Neural progenitor cell (in vitro differentiated cells): ENCODE results near the gene ZNF124. TPM values are rescaled to one million over a fixed set of nuclear protein-coding genes. Genes with fewer than 3 reads are reported as not detected.

Experiments used
- DNase-seq: peaks from one replicate; pipeline ENCODE4 v3.0.0-alpha.2; 2016; ENCODE audit warnings: low spot score
- H2AFZ ChIP-seq: fragments of 200-600 bp; sonication (generic); replicated peaks from 2 replicates; pipeline ENCODE4 v1.6.1; 2016; ENCODE audit warnings: antibody characterized with exemption
- H3F3A ChIP-seq: fragments of 200-600 bp; sonication (generic); 2 replicates; pipeline ENCODE4 v1.6.1; 2016; ENCODE audit warnings: antibody characterized with exemption, low read depth
- H3K27ac ChIP-seq: fragments of 200-600 bp; sonication (generic); 2 replicates; pipeline ENCODE4 v1.5.1; 2016; ENCODE audit warnings: mild to moderate bottlenecking
- H3K27me3 ChIP-seq: fragments of 200-600 bp; sonication (generic); 2 replicates; pipeline ENCODE4 v1.6.1; 2016; ENCODE audit warnings: mild to moderate bottlenecking, moderate library complexity
- H3K36me3 ChIP-seq: fragments of 200-600 bp; sonication (generic); 2 replicates; pipeline ENCODE4 v1.5.1; 2016
- H3K4me1 ChIP-seq: fragments of 200-600 bp; sonication (generic); 2 replicates; pipeline ENCODE4 v1.6.1; 2016; ENCODE audit warnings: mixed run types
- H3K4me2 ChIP-seq: fragments of 200-600 bp; sonication (generic); 2 replicates; pipeline ENCODE4 v1.6.1; 2016
- H3K4me3 ChIP-seq: fragments of 200-600 bp; sonication (generic); 2 replicates; pipeline ENCODE4 v1.5.1; 2016
- H3K79me2 ChIP-seq: fragments of 200-600 bp; sonication (generic); 2 replicates; pipeline ENCODE4 v1.6.1; 2016; ENCODE audit warnings: low read depth
- H3K9ac ChIP-seq: fragments of 200-600 bp; sonication (generic); 2 replicates; pipeline ENCODE4 v1.6.1; 2016
- H3K9me3 ChIP-seq: fragments of 200-600 bp; sonication (generic); 2 replicates; pipeline ENCODE4 v1.5.1; 2016; ENCODE audit warnings: low read depth
- H4K20me1 ChIP-seq: fragments of 200-600 bp; sonication (generic); 2 replicates; pipeline ENCODE4 v1.6.1; 2016; ENCODE audit warnings: low read depth
- H3K27ac Mint-ChIP-seq: 3 replicates; pipeline ENCODE4 v1.8.0; 2021; ENCODE audit warnings: mixed read lengths
- H3K27me3 Mint-ChIP-seq: 2 replicates; pipeline ENCODE4 v1.8.0; 2022; ENCODE audit warnings: low read depth, mild to moderate bottlenecking, inconsistent platforms, moderate library complexity, mixed read lengths; ENCODE audit not compliant: insufficient read depth
- H3K36me3 Mint-ChIP-seq: 3 replicates; pipeline ENCODE4 v1.8.0; 2021; ENCODE audit warnings: mixed read lengths
- H3K4me1 Mint-ChIP-seq: 3 replicates; pipeline ENCODE4 v1.8.0; 2021; ENCODE audit warnings: mixed read lengths
- H3K4me3 Mint-ChIP-seq: 3 replicates; pipeline ENCODE4 v1.8.0; 2021; ENCODE audit warnings: mild to moderate bottlenecking, moderate library complexity, mixed read lengths
- H3K9me3 Mint-ChIP-seq: 3 replicates; pipeline ENCODE4 v1.8.0; 2020; ENCODE audit warnings: mixed read lengths
- EZH2 ChIP-seq: fragments of 200-600 bp; sonication (generic); IDR thresholded peaks from 2 replicates; pipeline ENCODE4 v1.6.1; 2017; ENCODE audit warnings: antibody characterized with exemption, mild to moderate bottlenecking, moderate library complexity
- EZH2phosphoT487 ChIP-seq: fragments of 200-600 bp; sonication (generic); IDR thresholded peaks from 2 replicates; pipeline ENCODE4 v1.6.1; 2017; ENCODE audit warnings: antibody characterized with exemption
- total RNA-seq: library from RNA; depleted of rRNA; stranded (reverse); fragments of >200 nt; gene quantifications from 2 replicates; pipeline ENCODE4 v1.2.3, GENCODE V29; 2015; ENCODE audit warnings: low replicate concordance
- TF ChIP-seq, protein P1 (sequence below): fragments of 200-600 bp; sonication (generic); IDR thresholded peaks from 2 replicates; pipeline ENCODE4 v1.5.1; 2017; ENCODE audit warnings: antibody characterized with exemption, mild to moderate bottlenecking

The ZNF124 gene
- total RNA-seq, 1 donor from 2014 or later: 129 TPM

DNA sequence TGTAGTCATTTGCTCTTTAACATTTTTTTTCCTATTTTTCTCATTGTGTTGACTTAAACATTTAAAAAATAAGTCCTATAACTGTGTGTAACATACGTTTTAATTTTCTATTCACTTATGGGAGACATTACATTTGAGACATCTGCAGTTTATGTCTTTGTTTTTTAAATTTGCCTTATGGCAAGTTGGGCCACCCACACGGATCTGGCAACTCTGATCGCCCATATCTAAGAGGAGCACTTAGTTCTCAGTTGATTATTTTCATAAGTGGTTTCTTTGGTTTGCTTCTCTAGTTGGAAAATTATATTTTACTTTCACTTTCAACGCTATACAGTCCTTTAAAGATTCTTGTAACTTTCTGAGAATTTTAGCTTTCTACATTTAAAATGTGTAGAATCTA is 13.8 kb upstream of the ZNF124 start:
- DNase-seq: no peak
- Mint-ChIP-seq H3K27ac (no peak overlapping the region), H3K27me3 (peaks cover 3% of the 10 kb centered on the region), H3K36me3 (peaks cover 24% of the 10 kb centered on the region), H3K4me1 (no peaks in the 10 kb centered on the region), H3K9me3 (peaks cover 53% of the 10 kb centered on the region), H3K4me3 (no peak overlapping the region)
- Histone ChIP-seq H3K4me1 (no peaks in the 10 kb centered on the region), H3K9ac (no peak overlapping the region), H4K20me1 (no peaks in the 10 kb centered on the region), H3K79me2 (no peaks in the 10 kb centered on the region), H3K27me3 (no peaks in the 10 kb centered on the region), H3K9me3 (peaks cover 13% of the 10 kb centered on the region), H3K36me3 (peaks cover 12% of the 10 kb centered on the region), H3K4me3 (no peak overlapping the region), H3K27ac (no peak overlapping the region), H3K4me2 (no peak overlapping the region), H3F3A (no peaks in the 10 kb centered on the region), H2AFZ (no peak overlapping the region)
- TF ChIP-seq EZH2phosphoT487: no peak
- TF ChIP-seq, protein P1, sequence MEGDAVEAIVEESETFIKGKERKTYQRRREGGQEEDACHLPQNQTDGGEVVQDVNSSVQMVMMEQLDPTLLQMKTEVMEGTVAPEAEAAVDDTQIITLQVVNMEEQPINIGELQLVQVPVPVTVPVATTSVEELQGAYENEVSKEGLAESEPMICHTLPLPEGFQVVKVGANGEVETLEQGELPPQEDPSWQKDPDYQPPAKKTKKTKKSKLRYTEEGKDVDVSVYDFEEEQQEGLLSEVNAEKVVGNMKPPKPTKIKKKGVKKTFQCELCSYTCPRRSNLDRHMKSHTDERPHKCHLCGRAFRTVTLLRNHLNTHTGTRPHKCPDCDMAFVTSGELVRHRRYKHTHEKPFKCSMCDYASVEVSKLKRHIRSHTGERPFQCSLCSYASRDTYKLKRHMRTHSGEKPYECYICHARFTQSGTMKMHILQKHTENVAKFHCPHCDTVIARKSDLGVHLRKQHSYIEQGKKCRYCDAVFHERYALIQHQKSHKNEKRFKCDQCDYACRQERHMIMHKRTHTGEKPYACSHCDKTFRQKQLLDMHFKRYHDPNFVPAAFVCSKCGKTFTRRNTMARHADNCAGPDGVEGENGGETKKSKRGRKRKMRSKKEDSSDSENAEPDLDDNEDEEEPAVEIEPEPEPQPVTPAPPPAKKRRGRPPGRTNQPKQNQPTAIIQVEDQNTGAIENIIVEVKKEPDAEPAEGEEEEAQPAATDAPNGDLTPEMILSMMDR: no peak
- no peak for TF ChIP-seq EZH2

DNA sequence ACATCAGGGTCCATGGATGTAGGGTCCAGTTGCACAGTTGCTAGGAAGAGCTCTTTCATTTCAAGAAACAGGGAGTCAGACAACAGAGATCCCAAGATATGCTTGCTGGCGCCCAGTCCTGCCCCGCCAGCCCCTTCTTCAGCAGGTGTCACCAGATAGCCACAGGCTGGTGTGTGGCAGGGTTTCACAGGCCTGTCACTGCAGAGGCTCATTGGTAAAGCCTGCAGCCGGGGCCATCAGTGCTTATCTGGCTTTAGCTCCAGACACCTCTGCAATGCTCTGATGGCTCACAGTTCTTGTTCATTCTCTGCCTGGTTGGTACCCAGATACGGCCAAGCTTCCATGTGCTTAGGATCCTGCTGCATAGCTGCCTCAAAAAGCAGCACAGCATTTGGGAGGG is 12.4 kb upstream of the ZNF124 start:
- Histone ChIP-seq H4K20me1 (no peaks in the 10 kb centered on the region), H3K79me2 (no peaks in the 10 kb centered on the region), H3K36me3 (no peaks in the 10 kb centered on the region), H3K9ac (no peak overlapping the region), H3K4me1 (no peaks in the 10 kb centered on the region), H2AFZ (no peak overlapping the region), H3K4me3 (no peak overlapping the region), H3K27me3 (no peaks in the 10 kb centered on the region), H3F3A (no peaks in the 10 kb centered on the region), H3K27ac (no peak overlapping the region), H3K4me2 (no peak overlapping the region), H3K9me3 (peaks cover under 1% of the 10 kb centered on the region)
- no peak overlapping the region for H3K27ac Mint-ChIP-seq
- H3K9me3 Mint-ChIP-seq: peaks cover 43% of the 10 kb centered on the region
- peaks cover 12% of the 10 kb centered on the region for H3K36me3 Mint-ChIP-seq
- TF ChIP-seq EZH2phosphoT487: no peak
- TF ChIP-seq EZH2: no peak
- TF ChIP-seq, protein P1: no peak
- no peak for DNase-seq
- no peaks in the 10 kb centered on the region for H3K4me1 Mint-ChIP-seq
- H3K4me3 Mint-ChIP-seq: no peak overlapping the region
- H3K27me3 Mint-ChIP-seq: peaks cover 3% of the 10 kb centered on the region

DNA sequence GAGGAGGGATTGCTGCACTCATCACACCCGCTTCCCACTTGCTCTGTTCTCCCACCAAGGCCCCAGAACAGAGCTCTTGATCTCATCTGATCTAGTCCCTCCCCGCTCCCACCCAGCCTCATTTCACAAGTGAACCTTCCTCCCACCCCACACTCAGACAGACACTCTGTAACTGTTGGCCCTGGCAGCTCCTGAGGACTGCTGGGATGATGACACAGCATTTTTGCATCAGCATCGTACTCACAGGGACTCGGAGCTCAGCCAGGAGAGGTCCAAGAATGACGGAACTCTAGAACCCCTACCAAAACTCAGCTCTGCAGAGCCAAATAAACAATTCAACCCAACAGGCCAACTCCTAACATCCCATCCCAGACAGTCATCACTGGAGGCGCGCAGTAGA is 11.2 kb upstream of the ZNF124 start:
- H3K4me1 ChIP-seq: no peaks in the 10 kb centered on the region
- H3K9me3 Mint-ChIP-seq: peaks cover 37% of the 10 kb centered on the region
- H3K27ac Mint-ChIP-seq: no peak overlapping the region

More for the DNA sequence above, 11.2 kb upstream of the ZNF124 start:
- no peak for TF ChIP-seq EZH2phosphoT487
- TF ChIP-seq, protein P1: no peak
- TF ChIP-seq EZH2: no peak
- no peaks in the 10 kb centered on the region for H3K79me2 ChIP-seq
- H3K4me3 ChIP-seq: no peak overlapping the region
- Mint-ChIP-seq H3K36me3 (peaks cover 9% of the 10 kb centered on the region), H3K27me3 (peaks cover 3% of the 10 kb centered on the region), H3K4me1 (no peaks in the 10 kb centered on the region), H3K4me3 (no peak overlapping the region)
- H3K4me2 ChIP-seq: no peak overlapping the region
- H3F3A ChIP-seq: no peaks in the 10 kb centered on the region
- no peak overlapping the region for H3K9ac ChIP-seq
- no peaks in the 10 kb centered on the region for H3K36me3 ChIP-seq
- H3K27me3 ChIP-seq: no peaks in the 10 kb centered on the region
- no peak overlapping the region for H2AFZ ChIP-seq
- DNase-seq: no peak
- no peaks in the 10 kb centered on the region for H3K9me3 ChIP-seq
- H4K20me1 ChIP-seq: no peaks in the 10 kb centered on the region
- H3K27ac ChIP-seq: no peak overlapping the region
